Activated CD8-positive, alpha-beta memory T cell treated with anti-CD3 and anti-CD28 coated beads, Interleukin-2, amount 10 ng/mL, durations not matched to agents 7 days and 5 days (primary cell): ENCODE data around the gene SPEG. TPM values are rescaled to one million over a fixed set of nuclear protein-coding genes. Genes with fewer than 3 reads are reported as not detected.

Source experiments
- ATAC-seq: fragments of 150-1000 bp; cut with Tn5 transposase; one replicate; pipeline ENCODE4 v1.10.0; 2021; ENCODE audit warnings: moderate library complexity
- CTCF ChIA-PET: fragments of 350-600 bp; sonication (Branson Sonifier 250); formaldehyde crosslinking; loops from one replicate; lab custom pipeline; 2021; ENCODE audit warnings: antibody characterized with exemption; lab: Charles Lee
- DNase-seq: peaks from one replicate; pipeline ENCODE4 v3.0.0-alpha.2; 2020
- H3K27ac Mint-ChIP-seq: one replicate; pipeline ENCODE4 v1.8.0; 2021; ENCODE audit warnings: mild to moderate bottlenecking, mixed read lengths
- H3K27me3 Mint-ChIP-seq: one replicate; pipeline ENCODE4 v1.8.0; 2021; ENCODE audit warnings: mixed read lengths
- H3K36me3 Mint-ChIP-seq: one replicate; pipeline ENCODE4 v1.8.0; 2021; ENCODE audit warnings: mild to moderate bottlenecking, mixed read lengths
- H3K4me1 Mint-ChIP-seq: one replicate; pipeline ENCODE4 v1.8.0; 2021; ENCODE audit warnings: mixed read lengths
- H3K4me3 Mint-ChIP-seq: one replicate; pipeline ENCODE4 v1.8.0; 2021; ENCODE audit warnings: mild to moderate bottlenecking, moderate library complexity, mixed read lengths
- H3K9me3 Mint-ChIP-seq: one replicate; pipeline ENCODE4 v1.8.0; 2022; ENCODE audit warnings: low read depth, mixed read lengths
- total RNA-seq, 2 experiments: library from RNA; stranded (reverse); gene quantifications; one replicate each; pipeline ENCODE4 v1.2.3, GENCODE V29; 2021

SPEG gene
- total RNA-seq, 2 experiments from 2014 or later, result 0.52 to 1.3 TPM

- Mint-ChIP-seq H3K27me3 (peaks cover 42% of the 10 kb centered on the region), H3K4me1 (peaks cover 2% of the 10 kb centered on the region), H3K9me3 (no peaks in the 10 kb centered on the region), H3K36me3 (no peaks in the 10 kb centered on the region), H3K4me3 (no peak overlapping the region), H3K27ac (no peak overlapping the region)
- CTCF ChIA-PET, result interaction anchor here (1.0 kb wide), 1 partner anchor 85 kb away, joined by 3 read pairs; no protein-coding TSS in a partner anchor
- ATAC-seq (no peak), DNase-seq (no peak)
Measured at GRCh38 chr2:219444566-219445091, 10.0 kb downstream of the SPEG start.

- CTCF ChIA-PET, result no interaction called here
- H3K27ac Mint-ChIP-seq, result no peak overlapping the region
- peaks cover 2% of the 10 kb centered on the region for H3K4me1 Mint-ChIP-seq
- H3K36me3 Mint-ChIP-seq, result no peaks in the 10 kb centered on the region
- no peak for ATAC-seq
- no peaks in the 10 kb centered on the region for H3K9me3 Mint-ChIP-seq
- H3K27me3 Mint-ChIP-seq, result peaks cover 46% of the 10 kb centered on the region
- H3K4me3 Mint-ChIP-seq, result no peak overlapping the region
- DNase-seq, result no peak
Measured at GRCh38 chr2:219445220-219445640, 10.6 kb downstream of the SPEG start.

GRCh38 chr2:219446101-219446504 lies 11.5 kb downstream of the SPEG start:
- no peak overlapping the region for H3K27ac Mint-ChIP-seq
- peaks cover 2% of the 10 kb centered on the region for H3K4me1 Mint-ChIP-seq
- no peak for ATAC-seq
- CTCF ChIA-PET, result no interaction called here
- H3K9me3 Mint-ChIP-seq, result no peaks in the 10 kb centered on the region
- no peak for DNase-seq
- H3K27me3 Mint-ChIP-seq, result peaks cover 47% of the 10 kb centered on the region
- no peak overlapping the region for H3K4me3 Mint-ChIP-seq
- H3K36me3 Mint-ChIP-seq, result no peaks in the 10 kb centered on the region

GRCh38 chr2:219446689-219447088 lies 12.0 kb downstream of the SPEG start:
- H3K4me1 Mint-ChIP-seq, result peaks cover 2% of the 10 kb centered on the region
- no peaks in the 10 kb centered on the region for H3K9me3 Mint-ChIP-seq
- CTCF ChIA-PET, result no interaction called here
- DNase-seq, result no peak
- no peak overlapping the region for H3K4me3 Mint-ChIP-seq
- ATAC-seq, result no peak
- no peaks in the 10 kb centered on the region for H3K36me3 Mint-ChIP-seq
- peaks cover 43% of the 10 kb centered on the region for H3K27me3 Mint-ChIP-seq
- H3K27ac Mint-ChIP-seq, result no peak overlapping the region

GRCh38 chr2:219447242-219448098 lies 12.8 kb downstream of the SPEG start:
- Mint-ChIP-seq H3K4me3 (no peak overlapping the region), H3K27ac (no peak overlapping the region), H3K36me3 (no peaks in the 10 kb centered on the region), H3K27me3 (peaks cover 48% of the 10 kb centered on the region), H3K9me3 (no peaks in the 10 kb centered on the region), H3K4me1 (peaks cover 10% of the 10 kb centered on the region)
- CTCF ChIA-PET, result no interaction called here
- DNase-seq (no peak), ATAC-seq (no peak)

GRCh38 chr2:219448099-219448775 lies 13.6 kb downstream of the SPEG start:
- CTCF ChIA-PET, result interaction anchor here (1.1 kb wide), 1 partner anchor 9 kb away, joined by 3 read pairs; no protein-coding TSS in a partner anchor
- no peak overlapping the region for H3K27ac Mint-ChIP-seq
- H3K27me3 Mint-ChIP-seq, result peaks cover 45% of the 10 kb centered on the region
- H3K36me3 Mint-ChIP-seq, result no peaks in the 10 kb centered on the region
- ATAC-seq, result peak; percentile 27
- H3K4me3 Mint-ChIP-seq, result no peak overlapping the region
- H3K9me3 Mint-ChIP-seq, result no peaks in the 10 kb centered on the region
- peaks cover 10% of the 10 kb centered on the region for H3K4me1 Mint-ChIP-seq
- DNase-seq, result no peak

GRCh38 chr2:219448776-219449341 lies 14.2 kb downstream of the SPEG start:
- Mint-ChIP-seq H3K36me3 (no peaks in the 10 kb centered on the region), H3K4me3 (no peak overlapping the region), H3K9me3 (no peaks in the 10 kb centered on the region), H3K27ac (no peak overlapping the region), H3K27me3 (peaks cover 42% of the 10 kb centered on the region), H3K4me1 (peaks cover 10% of the 10 kb centered on the region)
- CTCF ChIA-PET, result interaction anchor here (1.1 to 1.5 kb wide), 2 partner anchors 8 to 21 kb away, joined by 3 read pairs; no protein-coding TSS in a partner anchor
- peak; percentile 53 for ATAC-seq
- DNase-seq, result no peak

- H3K4me1 Mint-ChIP-seq, result peaks cover 10% of the 10 kb centered on the region
Measured at GRCh38 chr2:219449609-219450008, 15.0 kb downstream of the SPEG start.

GRCh38 chr2:219451661-219452360 lies 17.2 kb downstream of the SPEG start:
- ATAC-seq, result no peak
- H3K4me1 Mint-ChIP-seq, result peaks cover 13% of the 10 kb centered on the region

More at GRCh38 chr2:219449609-219450008, 15.0 kb downstream of the SPEG start:
- Mint-ChIP-seq H3K27ac (no peak overlapping the region), H3K4me3 (no peak overlapping the region), H3K36me3 (no peaks in the 10 kb centered on the region), H3K9me3 (no peaks in the 10 kb centered on the region), H3K27me3 (peaks cover 42% of the 10 kb centered on the region)
- ATAC-seq (no peak), DNase-seq (no peak)
- CTCF ChIA-PET, result interaction anchor here (1.1 to 1.5 kb wide), 2 partner anchors 8 to 22 kb away, joined by 3 read pairs; no protein-coding TSS in a partner anchor

GRCh38 chr2:219452361-219453317 lies 18.0 kb downstream of the SPEG start:
- H3K36me3 Mint-ChIP-seq, result no peaks in the 10 kb centered on the region
- no peak overlapping the region for H3K27ac Mint-ChIP-seq
- H3K27me3 Mint-ChIP-seq, result peaks cover 40% of the 10 kb centered on the region
- no peak for DNase-seq
- no peak overlapping the region for H3K4me3 Mint-ChIP-seq
- peaks cover 13% of the 10 kb centered on the region for H3K4me1 Mint-ChIP-seq
- CTCF ChIA-PET, result interaction anchor here (0.9 to 1.0 kb wide), 2 partner anchors 50 to 66 kb away, joined by 3 read pairs; no protein-coding TSS in a partner anchor
- no peak for ATAC-seq
- H3K9me3 Mint-ChIP-seq, result no peaks in the 10 kb centered on the region

More at GRCh38 chr2:219451661-219452360, 17.2 kb downstream of the SPEG start:
- Mint-ChIP-seq H3K27ac (no peak overlapping the region), H3K36me3 (no peaks in the 10 kb centered on the region), H3K4me3 (no peak overlapping the region), H3K27me3 (peaks cover 42% of the 10 kb centered on the region), H3K9me3 (no peaks in the 10 kb centered on the region)
- no peak for DNase-seq
- CTCF ChIA-PET, result interaction anchor here (1.0 kb wide), 1 partner anchor 67 kb away, joined by 3 read pairs; no protein-coding TSS in a partner anchor

GRCh38 chr2:219453671-219454590 lies 19.3 kb downstream of the SPEG start:
- DNase-seq, result no peak
- H3K9me3 Mint-ChIP-seq, result no peaks in the 10 kb centered on the region
- peaks cover 37% of the 10 kb centered on the region for H3K27me3 Mint-ChIP-seq
- H3K27ac Mint-ChIP-seq, result no peak overlapping the region
- ATAC-seq, result no peak
- H3K4me1 Mint-ChIP-seq, result peaks cover 17% of the 10 kb centered on the region
- H3K4me3 Mint-ChIP-seq, result no peak overlapping the region
- CTCF ChIA-PET, result interaction anchor here (0.9 to 2.2 kb wide), 2 partner anchors 51 to 76 kb away, joined by 3 to 7 read pairs; no protein-coding TSS in a partner anchor
- H3K36me3 Mint-ChIP-seq, result no peaks in the 10 kb centered on the region
